ENCODE data around the gene RRAGC. TPM values are rescaled to one million over a fixed set of nuclear protein-coding genes. Genes with fewer than 3 reads are reported as not detected.

RRAGC gene
- total RNA-seq, 1 experiment from 2014 or later: 11.4 TPM

- TF ChIP-seq ZNF423 (CRISPR knock-in tag; IDR thresholded peaks at IDR 0.05) (no peak), ZNF512 (CRISPR knock-in tag; IDR thresholded peaks at IDR 0.05; ENCODE audit: borderline replicate concordance) (no peak), ELF4 (CRISPR knock-in tag; IDR thresholded peaks at IDR 0.05; ENCODE audit: low read depth) (no peak), NFATC4 (CRISPR knock-in tag; IDR thresholded peaks at IDR 0.05) (no peak), NR1H2 (CRISPR knock-in tag; IDR thresholded peaks at IDR 0.05) (no peak), ATF6 (CRISPR knock-in tag; IDR thresholded peaks at IDR 0.05) (no peak), FOXK1 (CRISPR knock-in tag; IDR thresholded peaks at IDR 0.05) (no peak), NR3C1 (CRISPR knock-in tag; conservative IDR thresholded peaks at IDR 0.05; ENCODE audit: low read depth) (no peak), ZNF425 (CRISPR knock-in tag; conservative IDR thresholded peaks at IDR 0.05) (no peak), GABPB1 (CRISPR knock-in tag; IDR thresholded peaks at IDR 0.05) (no peak), TEAD4 (CRISPR knock-in tag; IDR thresholded peaks at IDR 0.05) (no peak), IRF1 (CRISPR knock-in tag; IDR thresholded peaks at IDR 0.05) (no peak)
Observed at GRCh38 chr1:38826886-38827285, 32.7 kb downstream of the RRAGC start (continued).

GRCh38 chr1:38826262-38826661 lies 33.3 kb downstream of the RRAGC start:
- Mint-ChIP-seq H3K36me3 (no peaks in the 10 kb centered on the region), H3K9me3 (no peaks in the 10 kb centered on the region), H3K27ac (no peak overlapping the region), H3K4me1 (no peaks in the 10 kb centered on the region), H3K4me3 (no peak overlapping the region), H3K27me3 (ENCODE audit: low read depth) (no peaks in the 10 kb centered on the region; the same call in 1 of the 2 replicates)
- ChIA-PET CTCF (no interaction called here), POLR2A (no interaction called here)
- ATAC-seq: no peak
- TF ChIP-seq AR (CRISPR knock-in tag; IDR thresholded peaks at IDR 0.05) (no peak), ERG (CRISPR knock-in tag; IDR thresholded peaks at IDR 0.05) (no peak), ZNF121 (CRISPR knock-in tag; IDR thresholded peaks at IDR 0.05) (no peak), ZNF512 (CRISPR knock-in tag; IDR thresholded peaks at IDR 0.05; ENCODE audit: borderline replicate concordance) (no peak), ESRRA (CRISPR knock-in tag; IDR thresholded peaks at IDR 0.05; ENCODE audit: borderline replicate concordance) (no peak)
- DNase-seq (ENCODE audit: low spot score): no peak
